Inflammatory macrophage treated with lipopolysaccharide for 1 hour (primary cell): ENCODE measurements around the gene NKX2-3.

Experiments
- DNase-seq, 2 donors: peaks; one replicate each; pipeline ENCODE4 v3.0.0-alpha.2; 2020 to 2022

Gene NKX2-3

GRCh38 chr10:99532687-99533495, at the start of gene NKX2-3:
Gene NKX2-3 (plus strand): TSS chr10:99532942. CDS start chr10:99533132, 190 bp downstream.
- DNase-seq = peak; percentile 69 to 81

GRCh38 chr10:99484626-99485581, 47.8 kb upstream of the NKX2-3 start:
- DNase-seq = no peak

GRCh38 chr10:99487125-99487807, 45.5 kb upstream of the NKX2-3 start:
- DNase-seq = no peak

- no peak for DNase-seq
Measured at GRCh38 chr10:99489271-99489670, 43.5 kb upstream of the NKX2-3 start.

GRCh38 chr10:99497343-99498025, 35.3 kb upstream of the NKX2-3 start:
- DNase-seq = no peak

GRCh38 chr10:99506416-99506815, 26.3 kb upstream of the NKX2-3 start:
- no peak for DNase-seq

- no peak for DNase-seq
Measured at GRCh38 chr10:99507265-99507664, 25.5 kb upstream of the NKX2-3 start.

- no peak for DNase-seq
Measured at GRCh38 chr10:99513061-99513460, 19.7 kb upstream of the NKX2-3 start.

GRCh38 chr10:99519690-99520039, 13.1 kb upstream of the NKX2-3 start:
- no peak for DNase-seq

GRCh38 chr10:99520040-99520846, 12.5 kb upstream of the NKX2-3 start:
- no peak for DNase-seq

- no peak for DNase-seq
Measured at GRCh38 chr10:99520847-99521764, 11.6 kb upstream of the NKX2-3 start.

- DNase-seq = no peak
Measured at GRCh38 chr10:99521765-99522469, 10.8 kb upstream of the NKX2-3 start.

GRCh38 chr10:99522470-99523250, 10.1 kb upstream of the NKX2-3 start:
- DNase-seq = no peak

- no peak for DNase-seq
Measured at GRCh38 chr10:99523251-99523773, 9.4 kb upstream of the NKX2-3 start.

GRCh38 chr10:99524050-99524666, 8.6 kb upstream of the NKX2-3 start:
- DNase-seq = no peak

GRCh38 chr10:99524736-99525380, 7.9 kb upstream of the NKX2-3 start:
- no peak for DNase-seq

GRCh38 chr10:99525897-99526296, 6.8 kb upstream of the NKX2-3 start:
- DNase-seq = no peak
